Measurements from ENCODE around the gene AADACL3.

GRCh38 chr1:12712076-12712475 is 3.8 kb upstream of the AADACL3 start:
- TF ChIP-seq CTCF (IDR thresholded peaks at IDR 0.05) (no peak), POLR2A (IDR thresholded peaks at IDR 0.05) (no peak)

All from uterus (tissue), 2 donors.